Activated CD4-positive, alpha-beta T cell treated with anti-CD3 and anti-CD28 coated beads for 4 hours (primary cell): ENCODE data around the gene MON1B.
A peak's percentile ranks its signal among the peaks of the same experiment; 100 is the strongest.
"Not testable (repeated sequence)": the region's sequence is repeated elsewhere in the genome, so short reads cannot be mapped to it uniquely, and the experiment has no call there.

ENCODE experiments used
- DNase-seq, 2 donors: peaks; one replicate each; pipeline ENCODE4 v3.0.0-alpha.2; 2020

The MON1B gene

DNA sequence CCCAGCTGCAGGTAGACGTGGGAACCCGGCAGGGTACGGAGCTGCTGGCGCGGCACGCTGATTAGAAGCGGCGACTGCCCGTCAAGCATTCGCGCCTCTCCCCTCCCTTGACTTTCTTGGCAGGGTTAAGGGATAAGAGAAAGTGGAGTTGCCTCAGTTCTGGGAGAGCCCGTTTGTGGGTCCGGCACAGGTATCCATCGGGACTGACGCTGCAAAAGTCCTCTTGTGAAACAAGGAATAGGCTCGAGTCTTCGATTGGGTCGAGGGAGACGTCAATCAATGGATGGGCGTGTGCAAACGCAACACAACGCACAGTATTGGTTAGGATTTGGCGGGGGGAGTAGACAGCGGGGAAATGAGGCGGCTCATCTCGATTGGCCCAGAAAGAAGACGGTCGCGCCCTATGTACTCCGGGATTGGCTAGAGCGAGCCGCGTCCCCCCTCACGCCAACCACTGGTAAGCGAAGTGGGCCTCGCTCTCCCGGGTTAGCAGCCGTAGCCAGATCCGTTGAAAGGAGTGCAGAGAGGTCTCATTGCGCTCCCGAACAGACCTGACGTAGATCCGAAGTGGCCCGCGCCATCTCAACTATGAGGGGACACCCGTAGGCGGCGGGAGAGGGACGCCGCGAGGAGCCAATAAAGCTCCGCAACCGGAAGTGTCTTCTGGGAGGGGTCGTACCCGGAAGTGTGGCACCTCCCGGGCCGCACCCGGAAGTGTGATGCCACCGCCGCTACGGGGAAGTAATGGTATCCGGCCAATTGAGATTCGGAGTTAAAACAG, at the start of gene MON1B:
Gene MON1B (plus strand): TSS at position 713 of the 781 bp plus-strand sequence. CDS start 296 bp downstream, outside the sequence.
- DNase-seq = peak; percentile 92 to 94

- no peak for DNase-seq
Observed at GRCh38 chr16:77143364-77143763, 47.6 kb upstream of the MON1B start.

- no peak for DNase-seq
Observed at GRCh38 chr16:77148121-77148520, 42.9 kb upstream of the MON1B start.

GRCh38 chr16:77157346-77158058, 33.5 kb upstream of the MON1B start:
- no peak for DNase-seq

- no peak for DNase-seq
Observed at GRCh38 chr16:77158293-77158692, 32.7 kb upstream of the MON1B start.

DNA sequence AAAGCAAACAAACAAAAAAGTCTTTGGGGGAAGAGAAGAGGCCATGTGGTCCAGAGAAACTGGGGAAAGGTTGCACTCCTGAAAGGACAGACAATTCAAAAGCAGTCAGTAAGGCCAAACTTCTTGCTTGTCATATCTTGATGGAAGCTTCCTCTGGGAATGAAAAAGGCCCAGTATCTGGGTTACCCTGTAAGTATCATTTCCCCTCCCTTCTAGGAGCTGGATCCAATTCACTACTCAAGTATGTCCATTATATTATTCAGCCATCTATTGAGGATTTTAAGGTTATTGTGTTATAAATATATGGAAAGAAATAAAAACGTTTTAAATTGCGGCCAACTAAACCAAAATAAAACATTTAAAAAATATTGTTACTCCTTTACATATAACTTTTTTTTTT, 26.0 kb upstream of the MON1B start:
- no peak for DNase-seq

- not testable (repeated sequence) for DNase-seq
Observed at GRCh38 chr16:77165536-77166236, 25.3 kb upstream of the MON1B start.

DNA sequence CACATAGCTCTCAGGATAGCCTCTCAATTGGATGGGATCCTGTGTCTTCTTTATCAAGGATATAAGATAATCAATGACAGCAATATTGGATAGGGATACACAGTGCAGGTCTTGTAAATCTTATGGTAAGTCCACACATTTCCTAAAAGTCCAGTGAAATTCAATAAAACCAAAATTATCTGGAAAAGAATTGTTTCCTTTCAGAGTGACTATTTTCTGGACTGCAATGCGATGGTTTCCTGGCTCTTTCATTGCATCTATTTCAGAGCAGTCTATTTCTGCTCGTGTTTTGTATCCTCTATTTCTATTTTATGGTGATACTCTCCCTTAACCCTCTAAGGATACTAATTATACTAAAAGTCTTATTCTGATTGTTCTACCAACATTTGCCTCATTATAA, 24.3 kb upstream of the MON1B start:
- no peak for DNase-seq

GRCh38 chr16:77168901-77169300, 22.1 kb upstream of the MON1B start:
- no peak for DNase-seq

GRCh38 chr16:77169650-77170236, 21.2 kb upstream of the MON1B start:
- DNase-seq = peak in 1 of 2 donors; percentile 27

DNA sequence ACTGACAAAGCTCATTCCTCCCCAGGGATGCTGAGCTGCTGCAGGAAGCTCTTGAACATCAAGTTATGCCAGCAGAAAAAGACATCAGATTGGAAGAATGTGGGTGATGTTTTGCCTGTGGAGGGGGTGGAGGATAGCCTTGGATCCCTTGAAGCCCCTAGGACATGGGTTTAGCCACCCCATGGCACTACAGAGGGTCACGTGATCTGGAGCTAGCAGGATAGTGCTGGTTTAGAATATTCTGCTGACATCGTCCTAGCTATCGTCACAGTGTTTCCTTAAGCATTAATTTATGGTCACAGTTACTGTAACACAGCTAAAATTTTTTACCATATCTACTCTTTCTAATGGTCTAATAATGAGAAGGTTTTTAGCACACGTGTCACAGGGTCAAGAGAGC, 20.2 kb upstream of the MON1B start:
- DNase-seq = no peak

DNA sequence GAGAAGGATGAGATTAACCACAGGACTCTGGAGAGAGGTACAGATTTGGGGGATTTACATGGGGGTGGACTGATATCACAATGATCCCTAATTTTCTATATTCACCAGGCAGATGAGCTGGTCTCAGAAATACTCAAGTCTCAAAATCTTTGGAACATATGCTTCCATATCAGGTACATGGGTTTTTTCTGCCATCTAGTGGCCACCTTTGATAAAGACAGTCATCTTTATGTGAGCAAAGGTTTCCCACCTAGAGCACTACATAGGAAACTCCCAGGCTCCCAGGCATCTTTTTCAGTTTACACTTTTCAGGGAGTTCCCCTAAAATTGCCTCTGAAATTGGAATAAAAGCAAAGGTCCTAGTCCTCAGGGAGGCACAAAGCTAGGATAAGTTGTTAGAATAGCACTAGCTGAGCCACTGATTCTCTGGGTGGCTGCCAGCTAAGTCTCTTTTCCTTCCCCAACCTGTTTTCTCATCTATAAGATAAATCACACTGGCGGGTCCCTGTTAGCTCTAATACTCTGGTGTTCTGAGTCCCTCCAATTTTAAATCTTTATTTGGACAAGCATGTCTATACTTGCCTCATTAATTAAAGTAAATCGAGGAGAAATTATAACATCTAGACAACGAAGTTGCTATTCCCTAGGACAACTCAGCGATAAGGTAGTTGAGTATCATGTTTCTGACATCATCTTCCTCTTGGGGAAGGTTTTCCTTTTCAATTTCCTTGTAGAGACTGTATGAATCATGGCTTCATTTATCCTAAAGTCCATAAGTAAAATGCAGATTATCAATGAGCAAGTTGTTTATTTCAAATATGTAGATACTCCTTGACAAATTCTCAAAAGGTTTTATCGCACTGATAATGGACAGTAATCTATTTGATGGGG, 19.0 kb upstream of the MON1B start:
- DNase-seq = peak in 1 of 2 donors; percentile 38

GRCh38 chr16:77172951-77173350, 18.0 kb upstream of the MON1B start:
- DNase-seq = no peak

- DNase-seq = no peak
Observed at GRCh38 chr16:77183137-77183536, 7.9 kb upstream of the MON1B start.

DNA sequence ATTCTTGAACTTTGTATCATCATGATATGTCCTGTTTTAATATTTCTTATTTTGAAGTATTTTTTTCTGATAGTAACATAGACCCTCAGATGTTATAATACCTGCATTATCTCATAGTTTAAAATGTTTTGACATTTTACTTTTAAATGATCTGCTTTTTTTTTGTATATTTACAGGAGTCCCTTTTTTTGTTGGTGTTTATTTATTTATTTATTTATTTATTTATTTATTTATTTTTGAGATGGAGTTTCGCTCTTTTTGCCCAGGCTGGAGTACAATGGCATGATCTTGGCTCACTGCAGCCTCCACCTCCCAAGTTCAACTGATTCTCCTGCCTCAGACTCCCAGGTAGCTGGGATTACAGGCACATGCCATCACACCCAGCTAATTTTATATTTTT, 4.7 kb upstream of the MON1B start:
- DNase-seq = not testable (repeated sequence)

- no peak for DNase-seq
Observed at GRCh38 chr16:77190190-77190477, 856 bp upstream of the MON1B start.

DNA sequence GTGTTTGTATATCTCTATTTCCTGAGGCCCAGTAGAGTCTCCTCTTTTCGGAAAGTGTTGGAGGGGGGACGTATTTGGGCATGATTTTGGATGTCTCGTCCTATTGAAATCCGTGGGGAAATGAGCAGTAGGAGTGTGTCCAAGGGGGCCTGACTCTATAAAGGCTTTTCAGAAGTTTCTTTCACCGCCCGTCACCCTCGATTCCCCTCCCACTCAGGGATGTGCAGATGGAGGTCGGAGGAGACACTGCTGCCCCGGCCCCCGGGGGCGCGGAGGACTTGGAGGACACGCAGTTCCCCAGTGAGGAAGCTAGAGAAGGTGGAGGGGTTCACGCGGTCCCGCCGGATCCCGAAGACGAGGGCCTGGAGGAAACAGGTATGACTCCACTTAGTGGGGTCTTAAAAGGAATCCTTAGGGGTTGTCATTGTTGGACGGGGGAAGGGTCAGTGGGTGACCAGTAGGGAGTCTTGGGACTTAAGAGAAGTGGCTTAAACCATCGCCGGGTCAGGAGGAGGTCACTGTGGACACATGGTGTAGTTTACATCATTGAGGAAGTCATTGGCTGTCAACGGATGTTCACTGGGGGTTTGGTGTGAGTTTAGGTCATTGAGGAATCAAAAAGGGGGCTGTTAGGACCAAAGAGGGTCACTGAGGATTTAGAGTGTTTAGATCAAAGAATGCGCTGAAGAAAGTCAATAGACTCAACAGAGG, 424 bp downstream of the MON1B start:
- DNase-seq = no peak

DNA sequence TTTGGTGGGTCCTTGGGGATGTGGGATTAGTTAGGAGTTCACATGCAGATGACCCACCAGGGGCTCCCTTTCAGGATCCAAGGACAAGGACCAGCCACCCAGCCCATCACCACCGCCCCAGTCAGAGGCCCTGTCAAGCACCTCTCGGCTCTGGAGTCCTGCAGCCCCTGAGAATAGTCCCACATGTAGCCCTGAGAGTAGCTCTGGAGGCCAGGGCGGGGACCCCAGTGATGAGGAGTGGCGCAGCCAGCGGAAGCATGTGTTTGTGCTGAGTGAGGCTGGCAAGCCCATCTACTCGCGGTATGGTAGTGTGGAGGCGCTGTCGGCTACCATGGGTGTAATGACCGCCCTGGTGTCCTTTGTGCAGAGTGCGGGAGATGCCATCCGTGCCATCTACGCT, 2.4 kb downstream of the MON1B start:
- DNase-seq = no peak

- DNase-seq = no peak
Observed at GRCh38 chr16:77194295-77195231, 3.6 kb downstream of the MON1B start.

DNA sequence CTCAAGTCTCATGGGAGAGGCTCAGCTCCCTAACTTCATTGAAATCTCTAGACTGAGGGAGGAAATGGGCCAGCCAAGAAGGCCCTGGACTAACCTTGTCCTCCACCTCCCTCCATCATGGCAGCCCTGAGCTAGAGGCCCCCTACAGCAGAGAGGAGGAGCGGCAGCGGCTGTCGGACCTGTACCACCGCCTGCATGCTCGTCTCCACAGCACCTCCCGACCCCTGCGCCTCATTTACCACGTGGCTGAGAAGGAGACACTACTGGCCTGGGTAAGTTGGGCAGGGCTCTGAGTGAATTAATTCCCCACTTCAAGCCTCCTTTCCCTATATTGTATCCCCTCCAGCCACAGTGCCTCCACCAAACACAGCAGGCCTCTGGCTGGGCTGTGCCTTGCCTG, 4.4 kb downstream of the MON1B start:
- no peak for DNase-seq

DNA sequence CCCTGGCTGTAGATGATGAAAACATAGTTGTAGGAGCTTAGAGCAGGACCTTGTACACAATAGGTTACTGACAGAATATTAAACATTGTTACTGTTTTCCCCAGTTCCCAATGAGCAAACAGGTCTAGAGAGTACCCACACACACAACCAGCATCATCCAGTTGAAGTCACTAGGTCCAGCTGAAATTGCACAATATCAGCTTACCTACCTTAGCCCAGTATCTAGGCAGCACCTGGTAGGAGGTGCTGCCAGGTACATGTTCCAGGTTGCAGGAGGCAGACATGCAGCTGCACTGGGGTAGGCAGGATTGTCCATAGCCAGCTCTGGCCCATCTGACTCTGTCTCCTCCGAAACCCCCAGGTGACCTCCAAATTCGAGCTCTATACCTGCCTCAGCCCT, 6.8 kb downstream of the MON1B start:
- no peak for DNase-seq
